ENCODE measurements around the gene CNGB1. TPM values are rescaled to one million over a fixed set of nuclear protein-coding genes. Genes with fewer than 3 reads are reported as not detected.

The CNGB1 gene
- total and polyA plus RNA-seq, 2 of the 13 experiments (the other 11 are each of a cell fraction or from before 2014, with no cell fraction given) = 0.02 to 0.15 TPM

- no peak for TF ChIP-seq RERE (CRISPR knock-in tag; IDR thresholded peaks at IDR 0.05; ENCODE audit: low read depth)
- TF ChIP-seq FOXK1 (CRISPR knock-in tag; IDR thresholded peaks at IDR 0.05; ENCODE audit: borderline replicate concordance, low read depth) = no peak
- 0 out of 2 replicates have a peak, but pooled peaks have one; percentile 44 for TF ChIP-seq ARNT (IDR thresholded peaks at IDR 0.05)
- TF ChIP-seq MNT (IDR thresholded peaks at IDR 0.05) = peak; percentile 51; the same call in 1 of the 2 replicates
- peak; percentile 67 for TF ChIP-seq FOXA1 (IDR thresholded peaks at IDR 0.05)
- TF ChIP-seq FOXA1 (CRISPR knock-in tag; IDR thresholded peaks at IDR 0.05) = no peak
- TF ChIP-seq ZBTB39 (CRISPR knock-in tag; IDR thresholded peaks at IDR 0.05) = no peak
- TF ChIP-seq TFDP2 (CRISPR knock-in tag; IDR thresholded peaks at IDR 0.05) = no peak
- TF ChIP-seq ZBTB7A (CRISPR knock-in tag; IDR thresholded peaks at IDR 0.05) = no peak
- TF ChIP-seq MXD4 (CRISPR knock-in tag; IDR thresholded peaks at IDR 0.05) = no peak
- TF ChIP-seq ZNF326 (CRISPR knock-in tag; IDR thresholded peaks at IDR 0.05; ENCODE audit: borderline replicate concordance) = no peak
- TF ChIP-seq SMARCC2 (IDR thresholded peaks at IDR 0.05) = no peak
- no peak for TF ChIP-seq ZC3H13 (CRISPR knock-in tag; IDR thresholded peaks at IDR 0.05)
- no peak for TF ChIP-seq ZNF275 (CRISPR knock-in tag; IDR thresholded peaks at IDR 0.05; ENCODE audit: borderline replicate concordance)
- TF ChIP-seq KLF6 (CRISPR knock-in tag; IDR thresholded peaks at IDR 0.05) = no peak
- no peak for TF ChIP-seq TSC22D2 (CRISPR knock-in tag; IDR thresholded peaks at IDR 0.05; ENCODE audit: borderline replicate concordance)
- TF ChIP-seq POLR2AphosphoS5 (IDR thresholded peaks at IDR 0.05; ENCODE audit: low read depth, low read length) = no peak
- TF ChIP-seq ZNF367 (CRISPR knock-in tag; IDR thresholded peaks at IDR 0.05; ENCODE audit: borderline replicate concordance) = no peak
- no peak for TF ChIP-seq FOSL1 (CRISPR knock-in tag; IDR thresholded peaks at IDR 0.05; ENCODE audit: borderline replicate concordance)
Measured at GRCh38 chr16:57912529-57913260, 58.2 kb downstream of the CNGB1 start (continued).

Measured in HepG2 (cell line).